HL-60 (cell line): Measurements from ENCODE around the gene APBA2.

Experiments
- DNase-seq, 2 experiments: peaks; one replicate each; pipeline ENCODE4 v3.0.0-alpha.2; 2010 to 2020; ENCODE audit warnings: low read depth in 1 of 2, low spot score in 1 of 2
- H3K27ac ChIP-seq: fragments of 250-450 bp; sonication (Bioruptor Pico); replicated peaks from 2 replicates; pipeline ENCODE4 v1.5.1; 2020; ENCODE audit warnings: mild to moderate bottlenecking, moderate library complexity
- H3K27me3 ChIP-seq: fragments of 250-450 bp; sonication (Bioruptor Pico); 2 replicates; pipeline ENCODE4 v1.5.1; 2021; ENCODE audit warnings: mild to moderate bottlenecking, moderate library complexity; ENCODE audit not compliant: insufficient read depth, poor library complexity, severe bottlenecking
- H3K4me3 ChIP-seq: replicated peaks from 2 replicates; pipeline ENCODE4 v1.5.1; 2011; ENCODE audit warnings: mild to moderate bottlenecking, control low read depth, low read length; ENCODE audit not compliant: insufficient read depth
- CTCF ChIP-seq: IDR thresholded peaks from one replicate; pipeline ENCODE4 v1.5.1; 2011; ENCODE audit warnings: low read length, control low read depth, inconsistent platforms; ENCODE audit not compliant: insufficient read depth
- GABPA ChIP-seq: IDR thresholded peaks from 2 replicates; pipeline ENCODE4 v1.6.1; 2012; ENCODE audit warnings: low read depth
- POLR2AphosphoS5 ChIP-seq: IDR thresholded peaks from 2 replicates; pipeline ENCODE4 v1.6.1; 2012; ENCODE audit warnings: low read depth
- REST ChIP-seq: IDR thresholded peaks from 2 replicates; pipeline ENCODE4 v1.6.1; 2012; ENCODE audit warnings: low read depth; ENCODE audit not compliant: insufficient replicate concordance
- SPI1 ChIP-seq: IDR thresholded peaks from 2 replicates; pipeline ENCODE4 v1.6.1; 2012; ENCODE audit warnings: low read depth, mild to moderate bottlenecking, borderline replicate concordance

Gene APBA2

GRCh38 chr15:28978011-28978378 lies 92.2 kb downstream of the APBA2 start:
- H3K27ac ChIP-seq, result no peak overlapping the region
- H3K4me3 ChIP-seq, result no peak overlapping the region
- no peak for DNase-seq
- TF ChIP-seq GABPA (no peak), CTCF (no peak), REST (no peak), POLR2AphosphoS5 (no peak), SPI1 (no peak)
- no peaks in the 10 kb centered on the region for H3K27me3 ChIP-seq

- DNase-seq, result no peak
- TF ChIP-seq SPI1 (no peak), GABPA (no peak), CTCF (no peak), POLR2AphosphoS5 (no peak), REST (no peak)
- no peak overlapping the region for H3K27ac ChIP-seq
- no peaks in the 10 kb centered on the region for H3K27me3 ChIP-seq
- H3K4me3 ChIP-seq, result no peak overlapping the region
These were observed 92.9 kb downstream of the APBA2 start for GRCh38 chr15:28978661-28979060.

- H3K27ac ChIP-seq, result no peak overlapping the region
- no peak for DNase-seq
- H3K27me3 ChIP-seq, result no peaks in the 10 kb centered on the region
- no peak for TF ChIP-seq SPI1
- TF ChIP-seq POLR2AphosphoS5, result no peak
- no peak for TF ChIP-seq GABPA
- no peak for TF ChIP-seq REST
- no peak for TF ChIP-seq CTCF
- H3K4me3 ChIP-seq, result no peak overlapping the region
These were observed 93.6 kb downstream of the APBA2 start for GRCh38 chr15:28979208-28979841.
